ENCODE results near the gene HNMT. TPM values are rescaled to one million over a fixed set of nuclear protein-coding genes. Genes with fewer than 3 reads are reported as not detected.

The HNMT gene
- total and polyA plus RNA-seq, 2 of the 13 experiments (the other 11 are each of a cell fraction or from before 2014, with no cell fraction given) = 279 to 309 TPM

DNA sequence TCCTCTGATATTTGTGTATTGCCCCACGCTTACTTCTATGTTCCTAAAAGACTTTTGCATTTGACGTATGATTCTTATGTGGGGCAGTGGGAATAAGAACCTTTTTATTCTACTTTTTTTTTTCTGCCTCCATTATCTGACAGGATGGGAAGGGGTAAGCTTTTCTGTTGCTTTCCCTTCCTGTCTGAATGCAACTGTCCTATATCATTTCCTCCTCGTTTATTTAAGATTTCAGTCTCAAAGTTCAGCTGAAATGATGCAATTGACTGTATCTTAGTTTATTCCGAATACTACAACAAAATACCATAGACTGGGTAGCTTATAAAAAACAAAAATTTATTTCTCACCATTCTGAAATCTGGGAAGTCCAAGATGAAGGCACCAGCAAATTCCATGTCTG, 24.1 kb upstream of the HNMT start (continued):
- TF ChIP-seq RAD21 (CRISPR knock-in tag; IDR thresholded peaks at IDR 0.05) = no peak
- TF ChIP-seq NFKB2 (CRISPR knock-in tag; IDR thresholded peaks at IDR 0.05; ENCODE audit: borderline replicate concordance) = no peak
- no peak for TF ChIP-seq HES4 (CRISPR knock-in tag; IDR thresholded peaks at IDR 0.05; ENCODE audit: borderline replicate concordance)
- TF ChIP-seq MEF2D (CRISPR knock-in tag; IDR thresholded peaks at IDR 0.05) = no peak
- no peak for TF ChIP-seq EED (CRISPR knock-in tag; IDR thresholded peaks at IDR 0.05)
- TF ChIP-seq NFE2L1 (CRISPR knock-in tag; IDR thresholded peaks at IDR 0.05; ENCODE audit: borderline replicate concordance) = no peak
- no peak for TF ChIP-seq SP5 (CRISPR knock-in tag; IDR thresholded peaks at IDR 0.05; ENCODE audit: borderline replicate concordance, low read depth)
- no peak for TF ChIP-seq SMYD3 (CRISPR knock-in tag; IDR thresholded peaks at IDR 0.05)
- TF ChIP-seq, protein P1, sequence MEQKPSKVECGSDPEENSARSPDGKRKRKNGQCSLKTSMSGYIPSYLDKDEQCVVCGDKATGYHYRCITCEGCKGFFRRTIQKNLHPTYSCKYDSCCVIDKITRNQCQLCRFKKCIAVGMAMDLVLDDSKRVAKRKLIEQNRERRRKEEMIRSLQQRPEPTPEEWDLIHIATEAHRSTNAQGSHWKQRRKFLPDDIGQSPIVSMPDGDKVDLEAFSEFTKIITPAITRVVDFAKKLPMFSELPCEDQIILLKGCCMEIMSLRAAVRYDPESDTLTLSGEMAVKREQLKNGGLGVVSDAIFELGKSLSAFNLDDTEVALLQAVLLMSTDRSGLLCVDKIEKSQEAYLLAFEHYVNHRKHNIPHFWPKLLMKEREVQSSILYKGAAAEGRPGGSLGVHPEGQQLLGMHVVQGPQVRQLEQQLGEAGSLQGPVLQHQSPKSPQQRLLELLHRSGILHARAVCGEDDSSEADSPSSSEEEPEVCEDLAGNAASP (CRISPR knock-in tag; IDR thresholded peaks at IDR 0.05; ENCODE audit: borderline replicate concordance) = 0 out of 2 replicates have a peak, but pooled peaks have one; percentile 21
- no peak for TF ChIP-seq ZNF20 (CRISPR knock-in tag; IDR thresholded peaks at IDR 0.05)
- TF ChIP-seq KAT8 (CRISPR knock-in tag; IDR thresholded peaks at IDR 0.05) = 0 out of 2 replicates have a peak, but pooled peaks have one; percentile 13
- no peak for TF ChIP-seq HMG20B (CRISPR knock-in tag; conservative IDR thresholded peaks at IDR 0.05)
- TF ChIP-seq ARNTL (CRISPR knock-in tag; IDR thresholded peaks at IDR 0.05) = 0 out of 2 replicates have a peak, but pooled peaks have one; percentile 50
- TF ChIP-seq RFX1 (IDR thresholded peaks at IDR 0.05) = no peak
- no peak for TF ChIP-seq BHLHE40 (IDR thresholded peaks at IDR 0.05; ENCODE audit: low read length)
- no peak for TF ChIP-seq ASH2L (IDR thresholded peaks at IDR 0.05; ENCODE audit: insufficient read length, low read depth, low read length)
- no peak for TF ChIP-seq RFXANK (CRISPR knock-in tag; IDR thresholded peaks at IDR 0.05)
- TF ChIP-seq, protein P2, sequence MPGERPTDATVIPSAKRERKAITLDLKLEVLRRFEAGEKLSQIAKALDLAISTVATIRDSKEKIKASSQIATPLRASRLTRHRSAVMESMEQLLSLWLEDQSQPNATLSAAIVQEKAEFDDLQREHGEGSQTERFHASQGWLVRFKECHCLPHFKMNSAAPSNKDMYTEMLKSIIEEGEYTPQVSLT (CRISPR knock-in tag; IDR thresholded peaks at IDR 0.05; ENCODE audit: borderline replicate concordance, low read depth) = no peak
- TF ChIP-seq SALL2 (CRISPR knock-in tag; IDR thresholded peaks at IDR 0.05) = no peak
- no peak for TF ChIP-seq CBFB (CRISPR knock-in tag; IDR thresholded peaks at IDR 0.05)
- TF ChIP-seq, protein P3, sequence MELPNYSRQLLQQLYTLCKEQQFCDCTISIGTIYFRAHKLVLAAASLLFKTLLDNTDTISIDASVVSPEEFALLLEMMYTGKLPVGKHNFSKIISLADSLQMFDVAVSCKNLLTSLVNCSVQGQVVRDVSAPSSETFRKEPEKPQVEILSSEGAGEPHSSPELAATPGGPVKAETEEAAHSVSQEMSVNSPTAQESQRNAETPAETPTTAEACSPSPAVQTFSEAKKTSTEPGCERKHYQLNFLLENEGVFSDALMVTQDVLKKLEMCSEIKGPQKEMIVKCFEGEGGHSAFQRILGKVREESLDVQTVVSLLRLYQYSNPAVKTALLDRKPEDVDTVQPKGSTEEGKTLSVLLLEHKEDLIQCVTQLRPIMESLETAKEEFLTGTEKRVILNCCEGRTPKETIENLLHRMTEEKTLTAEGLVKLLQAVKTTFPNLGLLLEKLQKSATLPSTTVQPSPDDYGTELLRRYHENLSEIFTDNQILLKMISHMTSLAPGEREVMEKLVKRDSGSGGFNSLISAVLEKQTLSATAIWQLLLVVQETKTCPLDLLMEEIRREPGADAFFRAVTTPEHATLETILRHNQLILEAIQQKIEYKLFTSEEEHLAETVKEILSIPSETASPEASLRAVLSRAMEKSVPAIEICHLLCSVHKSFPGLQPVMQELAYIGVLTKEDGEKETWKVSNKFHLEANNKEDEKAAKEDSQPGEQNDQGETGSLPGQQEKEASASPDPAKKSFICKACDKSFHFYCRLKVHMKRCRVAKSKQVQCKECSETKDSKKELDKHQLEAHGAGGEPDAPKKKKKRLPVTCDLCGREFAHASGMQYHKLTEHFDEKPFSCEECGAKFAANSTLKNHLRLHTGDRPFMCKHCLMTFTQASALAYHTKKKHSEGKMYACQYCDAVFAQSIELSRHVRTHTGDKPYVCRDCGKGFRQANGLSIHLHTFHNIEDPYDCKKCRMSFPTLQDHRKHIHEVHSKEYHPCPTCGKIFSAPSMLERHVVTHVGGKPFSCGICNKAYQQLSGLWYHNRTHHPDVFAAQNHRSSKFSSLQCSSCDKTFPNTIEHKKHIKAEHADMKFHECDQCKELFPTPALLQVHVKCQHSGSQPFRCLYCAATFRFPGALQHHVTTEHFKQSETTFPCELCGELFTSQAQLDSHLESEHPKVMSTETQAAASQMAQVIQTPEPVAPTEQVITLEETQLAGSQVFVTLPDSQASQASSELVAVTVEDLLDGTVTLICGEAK (IDR thresholded peaks at IDR 0.05) = no peak
- TF ChIP-seq, protein P3 (CRISPR knock-in tag; IDR thresholded peaks at IDR 0.05) = no peak
- no peak for TF ChIP-seq RXRA (CRISPR knock-in tag; IDR thresholded peaks at IDR 0.05)

Measured in HepG2 (cell line).